SK-MEL-5 (cell line): ENCODE data around the gene ATP6V1F. TPM values are rescaled to one million over a fixed set of nuclear protein-coding genes. Genes with fewer than 3 reads are reported as not detected.

ENCODE experiments used
- DNase-seq: peaks from one replicate; pipeline ENCODE4 v3.0.0-alpha.2; 2016; ENCODE audit warnings: low read depth, low spot score
- in situ Hi-C: cut with HindIII; loops from 2 replicates; pipeline ENCODE4 v1.10.0; 2016; ENCODE audit warnings: low sequenced_read_pairs, high pct_unique_total_duplicates, low pct_unique_long_range_greater_than_20kb
- total RNA-seq: library from RNA; depleted of rRNA; stranded (reverse); fragments of >200 nt; shearing (Covaris generic); gene quantifications from 2 replicates; pipeline ENCODE4 v1.2.3, GENCODE V29; 2014

The ATP6V1F gene
- total RNA-seq, 1 experiment from 2014 or later: 318 TPM

- DNase-seq: no peak
- in situ Hi-C loops: no loop called here
These were observed 17.8 kb upstream of the ATP6V1F start for GRCh38 chr7:128844777-128845311.

- no peak for DNase-seq
- in situ Hi-C loops: no loop called here
These were observed 17.2 kb upstream of the ATP6V1F start for GRCh38 chr7:128845475-128845874.

GRCh38 chr7:128845987-128846386 is 16.7 kb upstream of the ATP6V1F start:
- in situ Hi-C loops: no loop called here

GRCh38 chr7:128846781-128847444 is 15.7 kb upstream of the ATP6V1F start:
- in situ Hi-C loops: no loop called here
- no peak for DNase-seq

More at GRCh38 chr7:128845987-128846386, 16.7 kb upstream of the ATP6V1F start:
- DNase-seq: no peak

- in situ Hi-C loops: no loop called here
- no peak for DNase-seq
These were observed 14.9 kb upstream of the ATP6V1F start for GRCh38 chr7:128847721-128848211.

- DNase-seq: no peak
- in situ Hi-C loops: no loop called here
These were observed 14.1 kb upstream of the ATP6V1F start for GRCh38 chr7:128848289-128849155.

GRCh38 chr7:128849156-128849515 is 13.5 kb upstream of the ATP6V1F start:
- no peak for DNase-seq
- in situ Hi-C loops: no loop called here

- no peak for DNase-seq
- in situ Hi-C loops: no loop called here
These were observed 12.7 kb upstream of the ATP6V1F start for GRCh38 chr7:128849804-128850490.

- DNase-seq: no peak
- in situ Hi-C loops: no loop called here
These were observed 10.0 kb upstream of the ATP6V1F start for GRCh38 chr7:128852537-128853254.

GRCh38 chr7:128853799-128854198 is 8.9 kb upstream of the ATP6V1F start:
- no peak for DNase-seq

GRCh38 chr7:128854396-128854795 is 8.3 kb upstream of the ATP6V1F start:
- in situ Hi-C loops: no loop called here
- no peak for DNase-seq

More at GRCh38 chr7:128853799-128854198, 8.9 kb upstream of the ATP6V1F start:
- in situ Hi-C loops: no loop called here

- DNase-seq: no peak
- in situ Hi-C loops: no loop called here
These were observed 7.1 kb upstream of the ATP6V1F start for GRCh38 chr7:128855559-128855958.

GRCh38 chr7:128856001-128856718 is 6.5 kb upstream of the ATP6V1F start:
- in situ Hi-C loops: no loop called here
- DNase-seq: no peak

- in situ Hi-C loops: no loop called here
- no peak for DNase-seq
These were observed 4.0 kb upstream of the ATP6V1F start for GRCh38 chr7:128858380-128859231.

GRCh38 chr7:128859232-128860157 is 3.2 kb upstream of the ATP6V1F start:
- in situ Hi-C loops: no loop called here
- no peak for DNase-seq
